ENCODE measurements around the gene RAD9B. TPM values are rescaled to one million over a fixed set of nuclear protein-coding genes. Genes with fewer than 3 reads are reported as not detected.
A peak's percentile ranks its signal among the peaks of the same experiment; 100 is the strongest.

Gene RAD9B
- total and polyA plus RNA-seq, 10 of the 15 experiments (the other 5 are each of a cell fraction or from before 2014, with no cell fraction given): 0.54 to 2.0 (median 1.3) TPM

DNA sequence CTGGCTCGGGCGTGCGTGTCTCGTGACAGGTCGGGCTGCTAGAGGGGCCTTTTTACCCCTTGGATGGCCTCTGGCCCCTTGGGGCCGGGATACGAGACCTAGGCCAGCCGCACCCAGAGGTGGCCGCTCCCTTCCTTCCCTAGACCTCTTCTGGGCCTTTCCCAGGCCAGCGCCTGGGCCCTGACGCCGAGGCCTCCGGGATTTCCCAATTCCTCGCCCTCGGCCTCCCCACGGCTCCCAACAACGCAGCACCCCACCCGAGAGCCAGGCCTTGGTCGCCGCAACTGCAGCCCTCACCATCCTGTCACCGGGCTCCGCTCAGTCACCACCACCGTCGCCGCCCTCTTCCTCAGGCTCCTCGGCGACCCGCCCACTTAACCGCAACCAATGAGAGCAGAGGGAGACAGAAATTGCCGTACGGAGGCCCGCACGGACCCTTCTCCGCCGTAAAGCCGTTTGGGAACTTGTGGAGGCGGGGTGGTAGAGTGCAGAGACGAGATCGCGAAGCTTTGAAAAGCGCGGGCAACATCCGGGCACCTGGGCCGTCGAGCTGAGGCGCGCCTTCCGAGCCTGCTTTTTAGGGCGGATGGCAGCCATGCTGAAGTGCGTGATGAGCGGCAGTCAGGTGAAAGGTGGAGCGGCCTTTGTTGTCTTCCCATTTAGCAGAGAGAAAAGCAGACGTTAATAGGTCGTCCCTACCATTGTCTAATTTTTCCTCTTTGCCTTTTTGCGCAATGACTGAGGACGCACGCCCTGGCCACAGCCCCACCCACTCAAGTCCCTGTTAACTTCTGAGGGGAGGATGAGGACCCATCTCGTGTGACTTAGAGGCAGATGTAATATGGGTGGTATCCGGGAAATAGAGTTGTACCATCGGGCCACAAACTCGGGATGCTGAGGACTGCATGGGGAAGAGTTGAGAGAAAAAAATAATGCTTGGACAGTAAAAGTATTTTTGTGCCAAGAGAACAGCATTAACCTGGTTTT lies at the start of gene RAD9B, which contains the start of gene VPS29 (continued):
- peak; percentile 30 for TF ChIP-seq E2F8 (IDR thresholded peaks at IDR 0.05; ENCODE audit: low read depth, partially characterized antibody)
- TF ChIP-seq IKZF2 (IDR thresholded peaks at IDR 0.05): peak; percentile 42 to 56; a peak in 3 of 4 replicates
- no peak for TF ChIP-seq SREBF1 (IDR thresholded peaks at IDR 0.05; ENCODE audit: low read length)
- peak; percentile 90; the same call in 1 of the 2 replicates for TF ChIP-seq RCOR1 (conservative IDR thresholded peaks at IDR 0.05; ENCODE audit: low read depth, low read length)
- TF ChIP-seq ESRRA (IDR thresholded peaks at IDR 0.05; ENCODE audit: low read length): 0 out of 2 replicates have a peak, but pooled peaks have one; percentile 45
- no peak for TF ChIP-seq ASH2L (IDR thresholded peaks at IDR 0.05; ENCODE audit: borderline replicate concordance, low read depth)
- peak; percentile 89; the same call in 1 of the 2 replicates for TF ChIP-seq SMAD5 (IDR thresholded peaks at IDR 0.05; ENCODE audit: low read depth)
- no peak for TF ChIP-seq HDAC6 (IDR thresholded peaks at IDR 0.05; ENCODE audit: unreplicated experiment)
- TF ChIP-seq NR2F1 (conservative IDR thresholded peaks at IDR 0.05): peak; percentile 46; the same call in 1 of the 2 replicates
- TF ChIP-seq, protein P1, sequence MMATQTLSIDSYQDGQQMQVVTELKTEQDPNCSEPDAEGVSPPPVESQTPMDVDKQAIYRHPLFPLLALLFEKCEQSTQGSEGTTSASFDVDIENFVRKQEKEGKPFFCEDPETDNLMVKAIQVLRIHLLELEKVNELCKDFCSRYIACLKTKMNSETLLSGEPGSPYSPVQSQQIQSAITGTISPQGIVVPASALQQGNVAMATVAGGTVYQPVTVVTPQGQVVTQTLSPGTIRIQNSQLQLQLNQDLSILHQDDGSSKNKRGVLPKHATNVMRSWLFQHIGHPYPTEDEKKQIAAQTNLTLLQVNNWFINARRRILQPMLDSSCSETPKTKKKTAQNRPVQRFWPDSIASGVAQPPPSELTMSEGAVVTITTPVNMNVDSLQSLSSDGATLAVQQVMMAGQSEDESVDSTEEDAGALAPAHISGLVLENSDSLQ (IDR thresholded peaks at IDR 0.05): peak; percentile 77
- TF ChIP-seq KLF5 (IDR thresholded peaks at IDR 0.05; ENCODE audit: partially characterized antibody): no peak
- TF ChIP-seq SP1 (IDR thresholded peaks at IDR 0.05; ENCODE audit: low read depth, low read length): peak; percentile 68
- no peak for TF ChIP-seq FOXK2 (IDR thresholded peaks at IDR 0.05)
- TF ChIP-seq E4F1 (IDR thresholded peaks at IDR 0.05; ENCODE audit: borderline replicate concordance, partially characterized antibody): peak; percentile 60
- no peak for TF ChIP-seq BMI1 (IDR thresholded peaks at IDR 0.05; ENCODE audit: borderline replicate concordance)
- TF ChIP-seq SMC3 (IDR thresholded peaks at IDR 0.05; ENCODE audit: borderline replicate concordance, low read length): peak; percentile 3; the same call in 1 of the 2 replicates
- peak; percentile 90 for TF ChIP-seq MXI1 (IDR thresholded peaks at IDR 0.05; ENCODE audit: low read depth, low read length)
- no peak for TF ChIP-seq SMAD1 (IDR thresholded peaks at IDR 0.05; ENCODE audit: low read depth, partially characterized antibody)
- peak; percentile 77; the same call in 1 of the 2 replicates for TF ChIP-seq POLR2AphosphoS2 (IDR thresholded peaks at IDR 0.05; ENCODE audit: low read depth, low read length)
- TF ChIP-seq RB1 (IDR thresholded peaks at IDR 0.05; ENCODE audit: borderline replicate concordance): peak; percentile 98; the same call in 1 of the 2 replicates
- TF ChIP-seq IKZF1 (conservative IDR thresholded peaks at IDR 0.05): peak; percentile 84
- no peak for TF ChIP-seq PAX8 (IDR thresholded peaks at IDR 0.05)
- TF ChIP-seq EGR1 (IDR thresholded peaks at IDR 0.05; ENCODE audit: borderline replicate concordance in 1 of 2, low read depth in 2 of 2, low read length in 2 of 2): no peak; a peak in 1 of 3 replicates
- TF ChIP-seq CHD2 (IDR thresholded peaks at IDR 0.05; ENCODE audit: borderline replicate concordance, low read depth, low read length): peak; percentile 94
- TF ChIP-seq HDGF (IDR thresholded peaks at IDR 0.05): peak; percentile 92
